Large intestine (tissue), 3 donors: ENCODE data around the gene CCDC167. TPM values are rescaled to one million over a fixed set of nuclear protein-coding genes. Genes with fewer than 3 reads are reported as not detected.
A peak's percentile ranks its signal among the peaks of the same experiment; 100 is the strongest.

ENCODE experiments used
- DNase-seq, 2 donors: peaks; one replicate each; pipeline versions ENCODE4 v3.0.0 to v3.0.0-alpha.2; 2013
- H3K27ac ChIP-seq: one replicate; pipeline ENCODE4 v1.5.1; 2013; ENCODE audit warnings: low read length
- H3K27me3 ChIP-seq: 2 replicates; pipeline ENCODE4 v1.6.1; 2013; ENCODE audit warnings: low read length; ENCODE audit not compliant: control insufficient read depth, insufficient read depth
- H3K36me3 ChIP-seq: 2 replicates; pipeline ENCODE4 v1.6.1; 2013; ENCODE audit warnings: low read length; ENCODE audit not compliant: control insufficient read depth, insufficient read depth
- H3K4me1 ChIP-seq: one replicate; pipeline ENCODE4 v1.6.1; 2013; ENCODE audit warnings: low read length; ENCODE audit not compliant: control insufficient read depth, insufficient read depth
- H3K4me3 ChIP-seq: one replicate; pipeline ENCODE4 v1.5.1; 2013; ENCODE audit warnings: low read length
- H3K9me3 ChIP-seq: one replicate; pipeline ENCODE4 v1.6.1; 2013; ENCODE audit warnings: mild to moderate bottlenecking, low read depth, low read length, moderate library complexity; ENCODE audit not compliant: control insufficient read depth
- WGBS: methylation state at CpG from one replicate; pipeline ENCODE4 v1.1.5; 2013; ENCODE audit warnings: low lambda C conversion rate; ENCODE audit not compliant: insufficient coverage; 5-methylcytosine and 5-hydroxymethylcytosine counted together
- polyA plus RNA-seq: library from polyadenylated mRNA; unstranded; fragments of 120-200 nt; gene quantifications from one replicate; pipeline ENCODE4 v1.2.1, GENCODE V29; 2013

The CCDC167 gene
- polyA plus RNA-seq, 1 donor: 18.1 TPM

DNA sequence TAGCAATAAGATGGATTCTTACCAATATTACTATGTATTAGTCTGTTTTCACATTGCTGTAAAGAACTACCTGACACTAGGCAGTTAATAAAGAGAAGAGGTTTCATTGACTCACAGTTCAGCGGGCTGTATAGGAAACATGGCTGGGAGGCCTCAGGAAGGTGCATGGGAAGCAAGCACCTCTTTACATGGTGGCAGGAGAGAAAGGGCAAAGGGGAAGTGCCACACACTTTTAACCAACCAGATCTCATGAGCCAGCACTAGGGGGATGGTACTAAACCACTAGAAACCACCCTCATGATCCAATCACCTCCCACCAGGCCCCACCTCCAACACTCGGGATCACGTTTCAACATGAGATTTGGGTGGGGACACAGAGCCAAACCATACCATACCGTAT is 40.7 kb upstream of the CCDC167 start:
- Histone ChIP-seq H3K27me3 (peaks cover 48% of the 10 kb centered on the region), H3K4me1 (peaks cover 5% of the 10 kb centered on the region), H3K27ac (no peak overlapping the region), H3K9me3 (peaks cover 7% of the 10 kb centered on the region), H3K36me3 (no peaks in the 10 kb centered on the region), H3K4me3 (no peak overlapping the region)
- DNase-seq: no peak
- no CpG with 5 or more reads among the region's 4 CpGs for WGBS

DNA sequence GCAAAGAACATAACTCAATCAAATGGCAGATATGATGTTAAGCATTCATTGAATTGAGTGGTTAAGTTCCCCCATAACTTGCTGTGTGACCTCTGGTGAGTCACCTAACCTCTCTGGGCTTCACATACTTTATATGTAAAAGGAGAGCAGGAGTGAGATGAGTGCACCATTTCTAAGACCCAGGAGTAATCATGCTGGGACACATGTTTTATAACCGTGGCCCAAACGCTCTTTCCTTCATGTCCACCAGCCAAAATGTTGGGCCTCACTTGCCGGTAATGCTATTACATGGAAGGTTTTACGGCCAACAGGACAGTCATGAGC is 40.3 kb upstream of the CCDC167 start:
- H3K4me3 ChIP-seq: no peak overlapping the region
- no peak overlapping the region for H3K27ac ChIP-seq
- H3K9me3 ChIP-seq: peaks cover 7% of the 10 kb centered on the region
- peaks cover 5% of the 10 kb centered on the region for H3K4me1 ChIP-seq
- WGBS: 100% methylated on average over 2 of the region's 4 CpGs
- H3K27me3 ChIP-seq: peaks cover 52% of the 10 kb centered on the region
- DNase-seq: no peak
- no peaks in the 10 kb centered on the region for H3K36me3 ChIP-seq

DNA sequence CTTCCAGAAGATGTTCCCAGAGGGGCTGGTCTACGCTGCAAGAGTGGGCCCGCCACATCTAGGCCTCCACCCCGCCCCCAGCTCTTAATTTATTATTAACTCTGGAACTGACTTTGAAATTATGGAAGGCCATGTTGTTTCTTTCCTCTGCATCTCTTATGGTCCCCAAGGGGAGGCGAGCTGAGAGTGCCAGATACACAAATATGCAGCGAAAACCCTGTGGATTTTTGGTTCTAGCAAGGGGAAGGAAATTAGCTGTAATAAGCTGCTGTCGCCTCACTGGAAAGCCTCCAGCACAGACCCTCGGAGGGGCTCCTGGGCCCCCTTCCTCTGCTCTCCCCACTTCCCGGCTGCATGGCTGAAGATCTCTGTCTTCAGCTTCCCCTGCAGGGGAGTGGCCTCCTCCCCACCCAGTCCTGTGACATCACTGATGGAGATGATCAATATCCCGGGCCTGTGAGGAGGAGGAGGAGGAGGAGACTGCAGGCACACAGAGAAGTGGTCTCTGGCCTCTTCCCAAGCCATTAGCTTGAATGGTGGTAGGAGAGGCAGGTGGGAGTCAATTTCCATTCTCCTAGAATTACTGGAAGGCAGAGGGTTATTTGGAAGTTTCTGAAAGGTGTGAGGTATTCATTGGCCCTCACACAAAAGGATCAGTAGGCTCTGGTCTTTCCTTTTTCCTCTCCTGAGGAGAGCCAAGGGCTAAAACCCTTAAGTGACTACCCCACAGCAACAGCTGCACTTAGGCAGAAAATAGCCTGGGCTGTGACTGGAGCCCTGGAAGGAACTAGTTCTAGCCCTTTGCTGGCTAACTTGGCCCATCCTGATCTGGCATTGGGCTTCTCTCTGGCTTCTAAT is 39.7 kb upstream of the CCDC167 start:
- H3K9me3 ChIP-seq: peaks cover 7% of the 10 kb centered on the region
- H3K4me3 ChIP-seq: no peak overlapping the region
- H3K36me3 ChIP-seq: no peaks in the 10 kb centered on the region
- no peak for DNase-seq
- H3K4me1 ChIP-seq: peaks cover 5% of the 10 kb centered on the region
- H3K27me3 ChIP-seq: peaks cover 55% of the 10 kb centered on the region
- no peak overlapping the region for H3K27ac ChIP-seq
- no CpG with 5 or more reads among the region's 9 CpGs for WGBS

DNA sequence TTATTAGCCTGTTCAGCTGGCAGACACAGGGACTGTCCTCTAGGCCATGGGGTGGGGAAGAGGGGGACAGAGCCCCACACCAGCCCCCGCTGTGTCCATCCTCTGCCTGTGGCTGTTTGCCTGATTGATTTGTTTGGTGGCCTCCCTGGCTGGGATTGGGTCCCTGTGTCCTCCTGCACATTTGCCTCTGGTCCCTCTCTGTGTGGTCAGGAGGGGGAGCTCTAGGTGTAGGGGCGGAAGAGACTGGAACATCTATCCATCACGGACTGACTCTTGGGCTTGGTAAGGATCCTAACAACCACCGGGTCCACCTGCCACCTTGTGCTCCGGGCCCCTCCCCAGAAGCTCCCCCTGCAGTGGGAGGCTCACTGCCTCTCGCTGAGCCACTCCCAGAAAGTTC is 38.4 kb upstream of the CCDC167 start:
- no peak for DNase-seq
- Histone ChIP-seq H3K4me3 (no peak overlapping the region), H3K4me1 (peaks cover 5% of the 10 kb centered on the region), H3K27ac (no peak overlapping the region), H3K36me3 (no peaks in the 10 kb centered on the region), H3K9me3 (peaks cover 7% of the 10 kb centered on the region), H3K27me3 (peaks cover 68% of the 10 kb centered on the region)
- no CpG with 5 or more reads among the region's 6 CpGs for WGBS

DNA sequence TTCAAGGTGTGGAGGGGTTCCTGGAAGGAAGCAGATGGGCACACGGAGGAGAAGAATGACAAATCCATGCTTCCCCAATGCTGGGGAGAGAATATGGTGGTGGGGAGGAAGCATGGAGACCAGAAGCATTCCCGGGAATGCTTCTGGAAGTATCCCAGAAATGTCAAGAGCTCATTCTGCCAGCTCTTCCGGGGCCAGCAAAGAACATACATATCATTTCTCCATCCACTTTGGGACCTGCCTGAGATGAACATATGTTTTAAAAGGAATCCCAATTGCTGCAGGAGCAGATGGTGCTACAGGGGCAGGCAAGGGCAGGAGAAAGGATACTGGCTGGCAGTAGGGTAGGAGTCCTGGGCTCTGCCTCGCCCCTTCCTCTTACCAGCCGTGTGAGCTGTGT is 37.9 kb upstream of the CCDC167 start:
- no peak overlapping the region for H3K27ac ChIP-seq
- WGBS: no CpG with 5 or more reads among the region's 5 CpGs
- H3K9me3 ChIP-seq: peaks cover 7% of the 10 kb centered on the region
- H3K4me3 ChIP-seq: no peak overlapping the region
- H3K36me3 ChIP-seq: no peaks in the 10 kb centered on the region
- peaks cover 72% of the 10 kb centered on the region for H3K27me3 ChIP-seq
- H3K4me1 ChIP-seq: peaks cover 5% of the 10 kb centered on the region
- DNase-seq: no peak

DNA sequence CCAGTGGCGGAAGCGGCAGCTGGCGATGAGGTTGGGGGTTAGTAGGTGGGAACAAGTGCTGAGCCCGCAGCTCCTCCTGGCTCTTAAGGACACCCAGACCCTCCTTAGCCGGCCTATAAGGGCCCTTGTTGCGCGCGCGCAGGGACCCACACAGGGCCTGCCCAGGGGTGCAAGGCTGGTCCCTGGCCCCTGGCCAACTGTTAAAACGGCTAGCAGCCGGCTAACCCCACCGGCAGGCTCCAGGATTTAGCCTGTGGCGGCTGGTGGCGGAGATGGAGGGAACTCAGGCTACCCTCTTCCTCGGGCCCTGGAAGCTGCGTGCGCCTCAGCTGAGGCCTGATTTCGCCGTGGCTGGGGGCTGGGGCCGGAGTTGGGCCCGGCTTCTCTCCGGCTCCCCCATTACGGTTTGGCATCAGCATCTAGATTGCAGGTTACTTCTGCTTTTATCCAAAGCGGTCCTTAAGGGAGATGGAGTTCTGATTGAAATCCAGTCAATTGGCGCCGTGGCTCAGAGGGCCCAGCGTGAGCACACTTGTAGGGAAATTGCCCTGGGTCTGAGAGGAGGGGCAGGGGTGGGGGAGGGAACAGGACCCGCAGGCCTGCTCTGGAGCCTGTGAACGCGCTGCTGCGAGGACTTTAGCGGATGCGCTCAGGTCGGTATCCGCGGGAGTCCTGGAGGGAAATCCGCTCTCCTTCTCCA is 36.9 kb upstream of the CCDC167 start:
- Histone ChIP-seq H3K9me3 (peaks cover 7% of the 10 kb centered on the region), H3K27me3 (peaks cover 80% of the 10 kb centered on the region), H3K36me3 (no peaks in the 10 kb centered on the region), H3K4me1 (peaks cover 5% of the 10 kb centered on the region), H3K27ac (no peak overlapping the region), H3K4me3 (no peak overlapping the region)
- WGBS: no CpG with 5 or more reads among the region's 37 CpGs
- DNase-seq: no peak

DNA sequence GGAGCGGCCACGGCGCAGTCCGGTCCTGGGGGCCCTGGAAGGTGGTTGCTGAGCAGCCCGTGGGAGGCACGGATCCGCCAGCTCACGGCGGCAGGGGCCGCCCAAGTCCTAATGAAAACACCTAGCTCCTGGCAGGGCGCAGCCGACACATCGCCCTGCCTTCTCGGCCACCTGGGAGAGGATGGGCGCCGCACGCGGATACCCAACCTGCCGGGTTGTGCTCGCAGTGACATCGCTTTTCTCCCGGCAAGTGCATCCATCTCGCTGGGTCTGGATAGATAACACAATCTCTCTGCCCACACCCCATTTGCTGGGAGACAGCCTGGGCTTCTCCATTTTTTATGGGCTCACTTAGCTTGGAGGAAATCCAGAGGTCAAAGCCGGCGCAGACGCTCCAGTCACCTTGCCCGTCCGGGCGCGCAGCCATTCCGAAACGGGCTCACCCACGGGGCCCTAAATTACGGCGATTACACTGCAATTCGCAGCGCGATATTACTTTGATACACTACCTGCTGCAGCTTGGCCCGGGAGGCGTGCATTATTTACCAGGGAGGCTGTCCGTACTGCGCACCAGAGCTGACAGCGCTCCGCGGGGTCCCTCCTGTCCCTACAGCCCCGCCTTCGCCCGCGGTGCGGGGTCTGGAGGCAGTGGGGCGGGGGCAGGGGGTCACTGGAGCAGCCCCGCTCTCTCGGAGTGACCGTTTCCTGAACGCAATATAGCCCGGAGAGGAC is 36.2 kb upstream of the CCDC167 start:
- peaks cover 5% of the 10 kb centered on the region for H3K4me1 ChIP-seq
- peak in 1 of 2 donors; percentile 17 for DNase-seq
- peak overlapping the region; percentile 5 for H3K4me3 ChIP-seq
- no peak overlapping the region for H3K27ac ChIP-seq
- WGBS: no CpG with 5 or more reads among the region's 56 CpGs
- no peaks in the 10 kb centered on the region for H3K36me3 ChIP-seq
- peaks cover 79% of the 10 kb centered on the region for H3K27me3 ChIP-seq
- peaks cover 7% of the 10 kb centered on the region for H3K9me3 ChIP-seq

DNA sequence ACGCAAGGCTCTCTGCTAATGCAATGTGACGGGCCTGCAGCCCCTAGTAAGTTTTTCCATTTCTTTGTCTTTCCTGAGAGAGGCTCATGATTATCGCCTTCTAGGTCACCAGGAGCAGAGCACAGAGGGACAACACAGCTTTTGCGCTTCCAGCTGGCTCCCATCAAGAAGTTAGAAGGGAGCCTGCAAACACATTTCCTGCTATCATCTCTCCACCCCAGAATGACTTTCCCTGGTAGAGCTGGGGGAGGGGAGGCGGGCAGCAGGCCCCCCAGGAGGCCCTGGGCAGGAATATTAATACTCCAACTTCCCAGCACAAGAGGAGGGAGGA is 35.7 kb upstream of the CCDC167 start:
- H3K36me3 ChIP-seq: no peaks in the 10 kb centered on the region
- no peak for DNase-seq
- peaks cover 81% of the 10 kb centered on the region for H3K27me3 ChIP-seq
- H3K27ac ChIP-seq: no peak overlapping the region
- no CpG with 5 or more reads among the region's 5 CpGs for WGBS
- no peak overlapping the region for H3K4me3 ChIP-seq
- H3K4me1 ChIP-seq: peaks cover 5% of the 10 kb centered on the region
- peaks cover 7% of the 10 kb centered on the region for H3K9me3 ChIP-seq

DNA sequence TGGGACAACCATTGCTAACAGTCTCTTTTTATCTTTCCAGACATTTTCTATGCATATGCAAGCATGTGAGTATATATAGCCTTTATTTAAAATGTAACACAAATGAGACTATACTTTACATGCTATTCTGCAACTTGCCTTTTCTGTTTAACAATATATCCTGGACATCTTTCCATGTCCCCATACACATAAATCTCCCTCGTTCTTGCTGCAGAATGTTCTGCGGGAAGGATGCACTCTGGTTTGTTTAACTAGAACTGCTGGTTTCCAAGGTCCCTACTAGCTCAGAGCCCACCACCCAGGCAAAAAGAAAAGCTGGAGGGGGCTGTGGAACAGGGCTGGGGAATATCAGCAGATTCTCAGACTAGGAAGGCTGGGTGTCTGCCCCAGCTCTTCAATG is 35.2 kb upstream of the CCDC167 start:
- Histone ChIP-seq H3K27me3 (peaks cover 86% of the 10 kb centered on the region), H3K4me3 (no peak overlapping the region), H3K27ac (no peak overlapping the region), H3K36me3 (no peaks in the 10 kb centered on the region), H3K9me3 (peaks cover 7% of the 10 kb centered on the region), H3K4me1 (peaks cover 5% of the 10 kb centered on the region)
- DNase-seq: no peak
- no CpG with 5 or more reads among the region's 2 CpGs for WGBS

DNA sequence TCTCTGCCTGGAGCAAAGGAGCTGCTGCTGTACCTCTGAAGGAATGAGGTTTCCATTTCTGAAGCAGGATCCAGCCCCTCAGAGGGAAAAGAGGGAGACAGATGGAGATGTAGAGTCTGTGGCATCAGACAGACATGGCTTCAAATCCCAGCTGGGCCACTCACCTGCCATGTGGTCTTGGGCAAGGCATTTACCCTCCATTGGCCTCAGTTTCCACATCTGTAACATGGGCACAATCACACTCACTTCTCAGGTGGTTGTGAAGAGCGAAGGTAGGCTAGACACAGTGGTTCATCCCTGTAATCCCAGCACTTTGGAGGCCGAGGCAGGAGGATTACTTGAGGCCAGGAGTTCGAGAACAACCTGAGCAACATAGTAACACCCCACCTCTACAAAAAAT is 32.4 kb upstream of the CCDC167 start:
- Histone ChIP-seq H3K4me3 (no peak overlapping the region), H3K9me3 (peaks cover 7% of the 10 kb centered on the region), H3K36me3 (no peaks in the 10 kb centered on the region), H3K27me3 (peaks cover 64% of the 10 kb centered on the region), H3K4me1 (peaks cover 5% of the 10 kb centered on the region), H3K27ac (no peak overlapping the region)
- WGBS: no CpG with 5 or more reads among the region's 3 CpGs
- DNase-seq: no peak
